Thoracic aorta (tissue), 2 donors: Measurements from ENCODE around the gene GCK. TPM values are rescaled to one million over a fixed set of nuclear protein-coding genes. Genes with fewer than 3 reads are reported as not detected.

Experiments used
- ATAC-seq: fragments of 150-250 bp; one replicate; pipeline ENCODE4 v1.8.0; 2017; ENCODE audit warnings: low read depth; ENCODE audit not compliant: insufficient number of reproducible peaks, low FRiP score
- DNase-seq: peaks from one replicate; pipeline ENCODE4 v3.0.0-alpha.2; 2020; ENCODE audit warnings: low spot score
- H3K27ac ChIP-seq, 2 donors: fragments of 200-600 bp; sonication (generic); 1 replicate in 1 of 2; 2 replicates in 1 of 2; pipeline ENCODE4 v1.5.1; 2016; ENCODE audit warnings: mild to moderate bottlenecking in 2 of 2, moderate library complexity in 2 of 2
- H3K27me3 ChIP-seq: fragments of 200-600 bp; sonication (generic); replicated peaks from 2 replicates; pipeline ENCODE4 v1.6.0; 2016; ENCODE audit warnings: mild to moderate bottlenecking; ENCODE audit not compliant: insufficient read depth
- H3K36me3 ChIP-seq: fragments of 200-600 bp; sonication (generic); one replicate; pipeline ENCODE4 v1.5.1; 2016
- H3K4me1 ChIP-seq, 2 donors: fragments of 200-600 bp; sonication (generic); 1 replicate in 1 of 2; 2 replicates in 1 of 2; pipeline versions ENCODE4 v1.5.1 to v1.6.0; 2016; ENCODE audit warnings: low read depth in 2 of 2, mild to moderate bottlenecking in 1 of 2; ENCODE audit not compliant: control insufficient read depth in 1 of 2
- H3K4me3 ChIP-seq: fragments of 200-600 bp; sonication (generic); 2 replicates; pipeline ENCODE4 v1.5.1; 2016; ENCODE audit warnings: mild to moderate bottlenecking
- H3K9me3 ChIP-seq: fragments of 200-600 bp; sonication (generic); 2 replicates; pipeline ENCODE4 v1.5.1; 2016
- CTCF ChIP-seq: fragments of 200-600 bp; sonication (generic); IDR thresholded peaks from one replicate; pipeline ENCODE4 v1.5.1; 2019; ENCODE audit warnings: antibody characterized with exemption
- total RNA-seq, 2 donors: library from RNA; depleted of rRNA; stranded (reverse); fragments of >200 nt; gene quantifications; one replicate each; pipeline versions ENCODE4 v1.1.0 to v1.2.3, GENCODE V29; 2016

Gene GCK
- total RNA-seq, 2 donors from 2014 or later: 1.6 to 2.3 TPM

GRCh38 chr7:44187636-44188416, 1.4 kb downstream of the GCK start:
- H3K27ac ChIP-seq: no peak overlapping the region
- no peaks in the 10 kb centered on the region for H3K27me3 ChIP-seq
- no peak overlapping the region for H3K4me3 ChIP-seq
- no peaks in the 10 kb centered on the region for H3K9me3 ChIP-seq
- H3K4me1 ChIP-seq: no peaks in the 10 kb centered on the region
- TF ChIP-seq CTCF: no peak
- ATAC-seq (no peak), DNase-seq (no peak)
- no peaks in the 10 kb centered on the region for H3K36me3 ChIP-seq

GRCh38 chr7:44186736-44187135, 2.5 kb downstream of the GCK start:
- TF ChIP-seq CTCF: no peak
- Histone ChIP-seq H3K9me3 (no peaks in the 10 kb centered on the region), H3K4me3 (no peak overlapping the region), H3K27ac (no peak overlapping the region), H3K36me3 (no peaks in the 10 kb centered on the region), H3K4me1 (no peaks in the 10 kb centered on the region), H3K27me3 (no peaks in the 10 kb centered on the region)
- no peak for ATAC-seq
- DNase-seq: no peak

GRCh38 chr7:44185729-44186128, 3.5 kb downstream of the GCK start:
- no peaks in the 10 kb centered on the region for H3K9me3 ChIP-seq
- no peak for TF ChIP-seq CTCF
- no peaks in the 10 kb centered on the region for H3K27me3 ChIP-seq
- no peaks in the 10 kb centered on the region for H3K36me3 ChIP-seq
- ATAC-seq: no peak
- no peak for DNase-seq
- no peaks in the 10 kb centered on the region for H3K4me1 ChIP-seq
- no peak overlapping the region for H3K27ac ChIP-seq
- H3K4me3 ChIP-seq: no peak overlapping the region

GRCh38 chr7:44184873-44185446, 4.3 kb downstream of the GCK start:
- no peak for TF ChIP-seq CTCF
- no peaks in the 10 kb centered on the region for H3K4me1 ChIP-seq
- H3K9me3 ChIP-seq: no peaks in the 10 kb centered on the region
- no peaks in the 10 kb centered on the region for H3K27me3 ChIP-seq
- no peak for ATAC-seq
- no peaks in the 10 kb centered on the region for H3K36me3 ChIP-seq
- no peak overlapping the region for H3K4me3 ChIP-seq
- DNase-seq: no peak
- H3K27ac ChIP-seq: no peak overlapping the region

- Histone ChIP-seq H3K36me3 (no peaks in the 10 kb centered on the region), H3K27me3 (no peaks in the 10 kb centered on the region), H3K4me1 (no peaks in the 10 kb centered on the region), H3K4me3 (no peak overlapping the region), H3K9me3 (no peaks in the 10 kb centered on the region), H3K27ac (no peak overlapping the region)
- DNase-seq: no peak
- ATAC-seq: no peak
- no peak for TF ChIP-seq CTCF
Observed at GRCh38 chr7:44184206-44184872, 4.9 kb downstream of the GCK start.
